Omental fat pad (tissue), 4 donors: ENCODE measurements around the gene DGKD. TPM values are rescaled to one million over a fixed set of nuclear protein-coding genes. Genes with fewer than 3 reads are reported as not detected.

Experiments used
- ATAC-seq: fragments of 150-250 bp; one replicate; pipeline ENCODE4 v1.9.1; 2016; ENCODE audit warnings: mild to moderate bottlenecking, moderate library complexity; ENCODE audit not compliant: low FRiP score
- DNase-seq: peaks from one replicate; pipeline ENCODE4 v3.0.0-alpha.2; 2019; ENCODE audit warnings: low spot score
- total RNA-seq, 4 donors: library from RNA; depleted of rRNA; stranded (reverse); fragments of >200 nt; gene quantifications; one replicate each; pipeline ENCODE4 v1.1.0, GENCODE V29; 2016
- TF ChIP-seq, protein P1 (sequence below), 3 donors: fragments of 450-650 bp; IDR thresholded peaks; one replicate each; pipeline ENCODE4 v1.5.1; 2016 to 2017; ENCODE audit warnings: antibody characterized with exemption in 3 of 3, mild to moderate bottlenecking in 3 of 3, moderate library complexity in 2 of 3

Gene DGKD
- total RNA-seq, 4 donors from 2014 or later = 15.3 to 37.5 (median 22.9) TPM

- ATAC-seq (no peak), DNase-seq (no peak)
- TF ChIP-seq, protein P1, sequence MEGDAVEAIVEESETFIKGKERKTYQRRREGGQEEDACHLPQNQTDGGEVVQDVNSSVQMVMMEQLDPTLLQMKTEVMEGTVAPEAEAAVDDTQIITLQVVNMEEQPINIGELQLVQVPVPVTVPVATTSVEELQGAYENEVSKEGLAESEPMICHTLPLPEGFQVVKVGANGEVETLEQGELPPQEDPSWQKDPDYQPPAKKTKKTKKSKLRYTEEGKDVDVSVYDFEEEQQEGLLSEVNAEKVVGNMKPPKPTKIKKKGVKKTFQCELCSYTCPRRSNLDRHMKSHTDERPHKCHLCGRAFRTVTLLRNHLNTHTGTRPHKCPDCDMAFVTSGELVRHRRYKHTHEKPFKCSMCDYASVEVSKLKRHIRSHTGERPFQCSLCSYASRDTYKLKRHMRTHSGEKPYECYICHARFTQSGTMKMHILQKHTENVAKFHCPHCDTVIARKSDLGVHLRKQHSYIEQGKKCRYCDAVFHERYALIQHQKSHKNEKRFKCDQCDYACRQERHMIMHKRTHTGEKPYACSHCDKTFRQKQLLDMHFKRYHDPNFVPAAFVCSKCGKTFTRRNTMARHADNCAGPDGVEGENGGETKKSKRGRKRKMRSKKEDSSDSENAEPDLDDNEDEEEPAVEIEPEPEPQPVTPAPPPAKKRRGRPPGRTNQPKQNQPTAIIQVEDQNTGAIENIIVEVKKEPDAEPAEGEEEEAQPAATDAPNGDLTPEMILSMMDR (IDR thresholded peaks at IDR 0.05) = no peak
These were observed 4.7 kb downstream of the DGKD start for GRCh38 chr2:233358947-233359346.

GRCh38 chr2:233359823-233360222 lies 5.5 kb downstream of the DGKD start:
- ATAC-seq (no peak), DNase-seq (no peak)
- TF ChIP-seq, protein P1 (IDR thresholded peaks at IDR 0.05) = no peak

DNA sequence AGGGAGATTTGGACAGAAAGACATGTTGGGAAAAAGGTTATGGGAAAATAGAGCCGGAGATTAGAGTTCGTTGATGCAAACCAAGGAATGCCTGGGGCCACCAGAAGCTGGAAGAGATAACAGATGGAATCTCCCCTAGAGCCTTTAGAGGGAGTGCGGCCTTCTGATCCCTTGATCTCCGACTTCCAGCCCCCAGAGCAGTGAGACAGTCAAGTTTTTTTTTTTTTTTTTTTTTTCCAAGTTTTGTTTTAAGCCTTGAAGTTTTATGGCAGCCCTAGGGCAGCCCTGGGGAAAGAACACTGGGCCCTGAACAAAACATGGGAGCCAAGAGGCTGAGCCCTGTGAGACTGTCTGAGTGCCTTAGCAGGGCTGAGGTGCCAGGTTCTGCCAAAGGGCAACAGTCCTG lies 6.5 kb downstream of the DGKD start:
- DNase-seq (no peak), ATAC-seq (no peak)
- TF ChIP-seq, protein P1 (IDR thresholded peaks at IDR 0.05) = no peak

GRCh38 chr2:233361297-233361696 lies 7.0 kb downstream of the DGKD start:
- TF ChIP-seq, protein P1 (IDR thresholded peaks at IDR 0.05) = no peak
- DNase-seq = no peak
- ATAC-seq = no peak

- no peak for DNase-seq
These were observed 8.4 kb downstream of the DGKD start for GRCh38 chr2:233362742-233363141.

GRCh38 chr2:233363744-233364235 lies 9.5 kb downstream of the DGKD start:
- DNase-seq = no peak
- TF ChIP-seq, protein P1 (IDR thresholded peaks at IDR 0.05) = no peak
- no peak for ATAC-seq

More at GRCh38 chr2:233362742-233363141, 8.4 kb downstream of the DGKD start:
- TF ChIP-seq, protein P1 (IDR thresholded peaks at IDR 0.05) = no peak
- no peak for ATAC-seq

- TF ChIP-seq, protein P1 (IDR thresholded peaks at IDR 0.05) = no peak
- no peak for ATAC-seq
- DNase-seq = no peak
These were observed 11.7 kb downstream of the DGKD start for GRCh38 chr2:233365861-233366520.
